NCI-H1048 (cell line): ENCODE results near the gene MED27.

Experiments used
- DNase-seq: peaks from one replicate; lab custom pipeline; 2025; lab: John Stamatoyannopoulos, UW

The MED27 gene

GRCh38 chr9:131879181-131879910 is 200.3 kb downstream of the MED27 start:
- DNase-seq, result no peak

GRCh38 chr9:131876486-131876885 is 203.2 kb downstream of the MED27 start:
- DNase-seq, result no peak

DNA sequence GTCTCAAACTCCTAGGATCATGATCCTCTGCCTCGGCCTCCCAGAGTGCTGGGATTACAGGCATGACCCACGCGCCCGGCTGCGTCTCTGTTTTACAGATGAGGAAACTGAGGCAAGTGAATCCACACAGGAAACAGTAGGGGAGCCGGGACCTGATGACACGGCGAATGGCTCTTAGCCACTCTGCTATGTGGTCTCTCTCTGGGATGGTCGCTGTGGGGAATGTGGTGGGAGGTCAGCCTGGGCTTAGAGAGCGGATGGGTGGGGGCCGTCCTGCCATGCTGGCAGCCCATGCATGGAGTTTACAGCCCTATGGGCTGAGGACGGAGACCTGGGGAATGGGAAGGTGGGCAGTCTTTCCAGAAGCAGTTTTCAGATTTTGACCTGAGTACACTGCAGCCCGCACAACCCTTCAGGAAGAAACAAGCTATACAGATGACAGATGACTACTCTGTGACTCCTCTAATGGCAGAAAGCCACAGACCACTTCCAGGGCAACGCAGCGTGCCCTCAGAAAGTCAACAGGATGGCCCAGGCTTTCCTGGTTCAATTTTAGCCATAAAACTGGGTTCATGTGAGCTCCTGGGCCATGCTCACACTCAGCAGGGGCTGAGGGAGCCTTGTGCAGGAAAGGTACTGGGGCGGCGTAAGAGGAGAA is 203.7 kb downstream of the MED27 start:
- DNase-seq, result no peak

- no peak for DNase-seq
These were observed 204.6 kb downstream of the MED27 start for GRCh38 chr9:131874916-131875670.

DNA sequence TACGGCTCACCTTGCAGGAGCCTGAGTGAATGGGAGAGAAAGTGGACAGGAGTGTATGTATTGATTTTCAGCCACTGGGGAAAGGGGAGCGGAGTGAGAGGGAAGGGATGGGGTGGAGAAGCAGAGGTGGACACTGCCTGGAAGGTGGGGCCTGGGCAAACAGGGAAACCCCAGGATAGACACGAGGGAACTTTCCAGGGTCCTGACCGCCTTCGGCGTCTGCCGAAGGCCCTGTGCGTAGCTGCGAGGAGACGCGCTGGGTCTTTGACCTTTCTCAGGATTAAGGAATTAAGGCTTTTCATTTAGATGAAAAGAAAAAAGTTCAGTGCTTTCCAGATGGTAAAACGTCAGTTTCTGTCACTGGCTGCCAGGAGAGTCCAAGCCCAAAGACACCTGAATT is 205.2 kb downstream of the MED27 start:
- DNase-seq, result no peak

DNA sequence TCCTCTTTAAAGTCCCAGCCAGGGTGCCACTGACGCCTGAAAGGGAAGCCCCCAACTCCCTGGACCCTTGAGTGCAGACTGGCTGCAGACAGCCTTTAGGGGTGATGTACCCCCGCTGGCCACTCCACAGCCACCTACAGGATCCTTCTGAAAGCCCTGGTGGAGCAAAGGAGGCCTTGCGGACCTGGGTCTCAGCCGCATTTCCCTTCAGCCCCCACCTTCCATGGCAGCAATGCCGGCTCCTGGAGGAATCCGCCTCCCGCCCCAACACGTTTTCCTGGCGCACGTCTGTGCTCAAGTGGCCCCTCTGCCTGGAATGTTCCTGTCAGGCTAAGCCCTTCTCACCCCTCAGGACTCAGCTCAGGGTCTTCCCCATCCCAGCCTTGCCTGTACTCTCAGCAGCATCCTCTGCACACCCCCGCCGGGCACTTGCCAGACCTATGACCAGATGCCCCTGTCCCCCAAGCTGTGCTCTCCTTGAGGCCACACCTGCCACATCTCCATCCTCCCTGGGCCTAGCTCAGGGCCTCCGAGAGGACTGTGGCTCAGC is 205.7 kb downstream of the MED27 start:
- DNase-seq, result no peak

- no peak for DNase-seq
These were observed 206.3 kb downstream of the MED27 start for GRCh38 chr9:131873335-131873734.

- DNase-seq, result no peak
These were observed 207.0 kb downstream of the MED27 start for GRCh38 chr9:131872702-131873101.

DNA sequence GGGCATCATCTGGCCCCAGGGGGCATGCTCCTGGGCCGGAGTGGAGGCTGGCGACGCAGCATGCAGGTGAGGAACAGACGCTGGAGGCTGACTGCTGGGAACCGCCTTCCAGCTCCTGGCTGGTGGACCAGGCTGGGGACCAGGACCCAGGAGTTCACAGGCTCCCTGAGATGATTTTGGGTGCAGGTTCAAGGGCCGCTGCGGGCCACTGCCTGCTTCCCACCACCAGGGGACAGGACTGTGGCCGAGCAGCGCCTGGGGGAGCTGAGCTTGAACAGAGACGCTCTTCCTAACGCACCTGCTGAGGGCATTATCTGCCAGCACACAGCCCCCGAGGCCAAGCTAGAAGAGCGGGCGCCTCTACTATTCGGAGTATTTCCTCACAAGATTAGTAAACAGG is 207.7 kb downstream of the MED27 start:
- DNase-seq, result no peak

DNA sequence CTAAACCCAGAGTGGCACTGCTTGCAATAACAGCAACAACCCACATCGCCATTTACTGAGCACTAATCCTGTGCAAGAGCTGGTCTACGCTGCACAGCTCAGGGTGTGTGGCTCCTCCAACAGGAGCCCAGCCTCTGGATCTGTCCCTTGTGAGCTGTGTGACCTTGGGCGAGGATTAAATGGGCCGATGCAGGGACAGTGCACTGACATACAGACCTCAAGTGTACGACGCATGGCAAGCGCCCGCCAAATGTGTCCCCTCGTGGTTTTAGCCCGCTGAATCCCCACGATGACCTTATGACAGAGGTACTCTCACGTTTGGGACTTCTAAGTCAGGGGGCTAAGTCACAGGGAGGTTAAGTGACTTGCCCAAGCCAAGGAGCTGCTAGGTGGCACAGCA is 209.5 kb downstream of the MED27 start:
- DNase-seq, result no peak

DNA sequence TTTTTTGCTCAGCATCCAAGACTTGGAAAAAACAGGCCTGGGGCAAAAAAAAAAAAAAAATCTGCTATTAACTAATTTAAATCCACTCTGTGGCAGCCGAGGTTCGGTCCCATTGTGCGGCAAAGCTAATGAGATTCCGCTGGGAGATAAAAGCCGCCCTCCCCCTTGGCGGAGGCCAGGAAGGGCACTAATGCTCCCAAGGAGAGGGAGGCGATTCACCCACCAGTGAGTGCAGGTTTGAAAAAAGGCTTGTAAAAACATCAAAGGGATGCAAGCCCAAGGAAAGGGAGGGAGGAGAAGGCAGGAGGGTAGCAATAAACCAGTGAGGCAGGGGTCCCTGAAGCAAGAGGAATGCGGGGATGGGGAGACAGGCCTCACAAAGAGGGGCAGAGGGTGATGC is 210.3 kb downstream of the MED27 start:
- no peak for DNase-seq

- DNase-seq, result no peak
These were observed 210.9 kb downstream of the MED27 start for GRCh38 chr9:131868766-131869165.

DNA sequence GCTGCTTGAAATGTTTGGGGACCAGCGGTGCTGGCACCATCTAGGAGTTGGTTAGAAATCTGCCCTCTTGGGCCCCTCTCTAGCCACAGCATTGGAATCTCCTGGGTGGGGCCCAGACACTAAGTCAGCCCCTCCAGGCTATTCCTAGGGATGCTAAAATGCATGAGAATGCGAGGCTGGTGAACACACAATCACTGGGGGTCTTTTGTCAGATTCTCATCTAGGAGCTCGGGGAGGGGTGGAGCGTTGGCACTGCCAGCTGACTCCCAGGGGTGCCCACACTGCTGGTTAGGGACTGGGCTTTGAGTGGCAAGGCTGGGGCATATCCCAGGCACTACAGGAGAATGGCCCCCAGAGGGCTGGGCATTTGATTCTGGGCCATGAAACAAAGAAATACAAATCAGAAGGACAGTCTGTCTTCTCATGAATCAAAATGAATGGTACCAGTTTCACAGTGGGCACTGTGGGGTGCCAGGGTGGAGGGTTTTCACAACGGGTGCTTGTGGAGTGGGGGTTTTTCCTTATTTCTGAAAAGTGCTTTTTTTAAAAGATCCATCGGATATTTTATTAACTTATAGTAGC is 212.0 kb downstream of the MED27 start:
- DNase-seq, result no peak

GRCh38 chr9:131865446-131866195 is 214.0 kb downstream of the MED27 start:
- DNase-seq, result no peak

DNA sequence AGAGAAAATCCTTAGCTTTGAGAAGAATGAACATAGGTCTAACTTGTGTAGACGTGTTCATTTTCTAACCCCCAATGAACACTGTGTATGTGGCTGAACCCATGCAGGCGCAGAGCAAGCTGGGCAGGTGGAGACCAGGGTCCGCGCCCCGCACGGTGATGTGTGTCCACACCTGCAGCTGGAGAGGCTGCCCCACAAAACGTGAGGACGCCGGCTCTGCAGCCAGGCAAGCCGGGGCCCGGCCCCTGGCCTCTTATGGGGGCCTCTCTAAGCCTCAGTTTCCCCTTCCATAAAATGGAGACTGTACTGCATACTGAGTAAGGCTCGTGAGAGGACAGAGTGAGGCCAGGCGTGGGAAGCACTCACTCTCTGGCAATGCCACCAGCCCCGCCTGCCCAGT is 215.1 kb downstream of the MED27 start:
- no peak for DNase-seq

DNA sequence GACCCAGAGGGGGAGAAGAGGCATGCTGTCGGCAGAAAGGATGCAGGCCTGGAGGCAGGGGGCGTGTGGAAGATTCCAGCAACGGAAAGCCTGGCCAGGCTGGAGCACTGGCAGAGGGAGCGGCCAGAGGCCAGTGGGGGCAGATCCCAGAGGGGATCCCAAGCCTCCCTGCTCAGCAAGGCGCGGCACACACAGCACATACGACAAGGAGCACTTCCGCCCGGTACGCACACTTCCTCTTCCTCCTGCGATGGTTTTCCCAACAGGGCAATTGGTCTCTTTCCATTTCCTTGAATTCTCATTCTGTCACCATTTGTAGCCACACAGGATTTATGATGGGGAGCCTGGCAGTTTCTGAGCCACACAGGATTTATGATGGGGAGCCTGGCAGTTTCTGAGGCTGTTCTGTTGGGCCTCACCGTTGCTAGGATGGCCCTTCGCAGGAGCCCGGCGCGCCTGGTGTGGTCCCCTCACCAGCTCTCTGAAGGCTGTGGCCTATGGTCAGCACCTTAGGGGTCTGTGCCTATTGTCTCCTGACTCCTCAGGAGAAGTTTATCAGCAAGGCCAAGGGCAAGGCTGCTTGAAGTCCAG is 216.3 kb downstream of the MED27 start:
- DNase-seq, result no peak

- DNase-seq, result no peak
These were observed 217.4 kb downstream of the MED27 start for GRCh38 chr9:131862261-131862660.

GRCh38 chr9:131860430-131860829 is 219.2 kb downstream of the MED27 start:
- DNase-seq, result no peak

DNA sequence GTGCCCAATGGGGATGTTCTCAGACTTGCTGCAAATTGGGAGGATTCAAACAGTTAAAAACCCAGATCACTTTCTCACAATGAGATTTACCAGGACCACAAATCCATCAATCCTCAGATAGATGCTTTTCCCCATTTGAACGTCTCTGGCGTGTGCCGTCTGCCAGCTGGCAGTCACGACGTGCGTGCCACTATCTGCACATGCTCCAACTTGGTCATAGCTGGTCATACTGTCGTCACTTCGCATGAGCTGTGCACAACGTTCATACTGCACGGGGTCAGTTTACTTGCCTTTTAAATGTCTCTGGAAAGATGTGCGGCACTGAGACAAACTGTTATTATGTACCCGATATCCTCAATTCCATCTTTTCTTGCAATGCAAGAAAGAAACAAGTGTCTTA is 221.5 kb downstream of the MED27 start:
- no peak for DNase-seq

- no peak for DNase-seq
These were observed 223.6 kb downstream of the MED27 start for GRCh38 chr9:131856105-131856504.

DNA sequence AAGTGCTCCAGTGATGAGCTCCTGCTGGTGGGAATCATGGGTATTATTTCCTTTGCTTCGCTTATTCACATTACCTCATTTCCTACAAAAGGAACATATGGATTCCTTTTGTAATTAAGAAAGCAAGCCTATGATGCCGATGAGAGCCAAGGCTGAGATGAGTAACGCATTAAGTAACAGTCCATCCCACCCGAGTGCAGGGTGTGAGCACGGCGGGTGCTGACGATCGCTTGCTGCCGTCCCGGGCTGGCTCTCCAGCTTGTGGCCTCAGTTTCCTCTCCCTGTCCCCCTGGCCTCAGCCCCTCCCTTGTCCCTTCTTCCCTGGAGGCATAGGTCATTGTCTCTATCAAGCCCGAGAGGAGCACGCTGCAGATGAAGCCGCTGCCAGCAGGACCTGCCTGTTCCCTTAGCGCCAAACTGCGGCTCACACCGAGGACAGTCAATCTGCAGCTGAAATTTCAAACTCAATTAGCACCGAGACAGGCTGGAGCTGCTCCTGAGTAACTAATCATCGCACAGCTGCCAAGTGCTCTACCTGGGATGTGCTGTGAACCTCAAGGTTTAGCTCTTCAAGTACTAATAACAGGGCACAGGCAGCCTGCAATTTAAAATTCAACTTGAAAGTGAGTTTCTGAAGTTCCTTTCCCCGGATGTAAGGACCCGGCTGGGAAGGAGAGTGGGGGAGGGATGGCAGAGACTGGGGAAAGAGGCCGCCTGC is 224.6 kb downstream of the MED27 start:
- no peak for DNase-seq
